GM19395 (cell line): ENCODE data around the gene KYAT1.

Experiments used
- ATAC-seq: cut with Tn5 transposase; IDR thresholded peaks from one replicate; pipeline ENCODE4 v1.9.1; 2021; ENCODE audit warnings: mild to moderate bottlenecking, moderate library complexity; ENCODE audit not compliant: unreplicated experiment

The KYAT1 gene

DNA sequence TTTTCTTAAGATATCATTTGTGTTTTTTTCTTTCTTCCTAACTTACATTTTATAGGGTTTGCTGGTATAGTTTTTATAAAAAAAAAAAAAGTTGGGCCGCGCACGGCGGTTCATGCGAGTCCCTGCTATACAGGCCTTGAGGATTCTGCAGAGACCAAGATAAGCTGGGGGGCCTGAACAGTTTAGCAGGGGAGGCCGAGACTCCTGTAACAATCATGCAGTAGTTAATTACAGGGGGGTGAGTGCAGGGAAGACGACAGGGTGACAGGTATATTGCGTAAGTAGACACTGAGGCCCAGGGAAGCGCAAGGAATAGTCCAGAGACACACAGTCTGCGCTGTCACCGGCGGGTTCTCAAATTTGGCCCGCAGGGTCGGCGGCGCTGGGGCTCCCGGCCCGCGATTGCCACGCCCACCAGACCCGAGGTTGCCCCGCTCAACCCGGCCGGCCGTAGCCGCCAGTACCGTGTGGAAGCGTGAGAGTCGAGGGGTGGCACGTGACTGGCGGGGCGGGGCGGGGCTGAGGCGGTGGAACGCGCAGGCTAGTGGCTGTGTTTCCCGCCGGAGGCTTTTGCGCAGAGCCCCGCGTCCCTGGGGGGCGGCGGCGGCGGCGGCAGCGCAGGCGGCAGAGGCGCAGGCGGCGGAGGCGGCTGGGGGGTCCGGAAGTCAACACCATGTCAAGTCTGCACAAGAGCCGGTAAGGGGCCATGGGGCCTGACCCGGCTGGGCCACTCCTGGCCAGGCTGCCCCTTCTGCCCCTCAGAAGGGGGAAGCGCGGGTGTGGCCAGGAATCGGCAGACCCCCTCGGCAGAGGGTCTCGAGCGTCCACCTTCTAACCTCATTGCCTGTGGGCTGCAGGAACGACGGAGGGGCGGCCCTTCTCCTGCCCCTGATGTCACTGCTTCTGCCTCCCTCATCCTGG is 94.8 kb downstream of the KYAT1 start, which contains the start of gene TBC1D13:
Gene TBC1D13, plus strand, starts transcription at position 573 of the 921 bp plus-strand sequence. Its CDS starts 101 bp downstream, at position 674.
- ATAC-seq = peak; percentile 89

DNA sequence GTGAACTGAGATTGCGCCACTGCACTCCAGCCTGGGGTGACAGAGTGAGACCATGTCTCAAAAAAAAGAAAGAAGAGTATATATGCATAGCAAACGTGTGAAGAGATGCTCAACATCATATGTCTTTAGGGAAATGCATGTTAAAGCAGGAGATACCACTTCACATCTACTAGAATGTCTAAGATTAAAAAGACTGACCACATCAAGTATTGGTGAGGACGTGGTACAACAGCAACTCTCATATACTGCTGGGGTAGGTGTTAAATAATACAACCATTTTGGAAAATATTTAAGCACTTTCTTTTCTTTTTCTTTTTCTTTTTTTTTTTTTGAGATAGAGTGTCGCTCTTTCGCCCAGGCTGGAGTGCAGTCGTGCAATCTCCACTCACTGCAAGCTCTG is 96.3 kb downstream of the KYAT1 start:
- ATAC-seq = no peak
